Hypothalamus (tissue), 51 donors: Measurements from ENCODE around the gene AAGAB.

Experiments used
- DNase-seq, 51 donors: peaks; one replicate each; lab custom pipeline; 2025; lab: John Stamatoyannopoulos, UW

The AAGAB gene

DNA sequence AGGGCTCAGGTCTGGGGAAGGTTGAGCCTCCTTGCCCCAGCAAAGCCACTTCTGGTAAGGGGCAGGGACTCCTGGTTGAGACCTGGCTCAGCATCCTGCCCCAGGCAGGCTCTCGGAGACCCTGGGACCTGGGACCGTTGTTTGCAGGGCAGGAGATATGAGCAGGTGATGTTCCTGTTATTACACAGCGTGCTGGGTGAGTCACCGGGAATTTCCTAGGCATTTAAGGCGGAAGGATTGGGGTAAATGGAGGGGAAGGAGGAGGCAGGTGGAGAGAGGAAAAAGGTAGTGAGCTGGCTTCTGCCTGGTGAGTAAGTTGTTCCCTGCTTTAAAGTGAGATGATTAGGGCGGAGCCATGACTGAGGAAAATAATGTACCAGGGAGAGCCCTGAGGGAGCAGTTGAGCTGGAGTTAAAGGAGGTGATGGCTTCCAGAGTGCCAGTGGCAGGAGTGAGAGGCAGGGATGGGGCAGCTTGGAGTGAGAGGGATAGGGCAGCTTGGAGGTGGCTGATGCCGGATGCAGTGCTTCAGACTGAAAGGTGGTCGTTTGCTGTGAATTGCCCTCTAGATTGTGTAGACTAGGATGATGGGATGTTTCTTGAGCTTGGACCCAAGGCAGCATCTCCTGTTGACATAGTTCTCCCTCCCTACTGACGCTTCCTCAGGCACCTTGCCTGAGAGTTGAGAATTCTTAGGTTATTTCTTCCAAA, 79.4 kb downstream of the AAGAB start:
- peak in 2 of 51 donors; percentile 11 to 55 for DNase-seq

DNA sequence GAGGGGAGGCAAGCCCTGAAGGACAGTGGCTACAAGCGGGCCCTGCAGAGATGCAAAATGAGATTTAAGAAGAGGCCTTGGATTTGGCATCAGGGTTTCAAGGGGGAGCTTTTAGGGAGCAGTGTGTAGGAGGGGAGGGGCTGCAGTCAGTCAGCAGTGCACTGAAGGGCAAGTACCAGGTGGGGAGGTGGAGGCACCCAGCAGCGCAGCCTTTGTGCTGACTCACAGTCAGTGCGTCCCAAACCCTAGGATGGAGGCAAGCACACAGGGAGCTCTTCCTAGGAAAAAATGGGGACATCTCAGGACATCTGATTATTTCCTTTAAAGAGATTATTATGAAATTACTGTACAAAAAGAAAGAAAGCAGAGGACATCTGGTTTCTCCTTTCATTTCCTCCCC, 80.0 kb downstream of the AAGAB start:
- no peak for DNase-seq

DNA sequence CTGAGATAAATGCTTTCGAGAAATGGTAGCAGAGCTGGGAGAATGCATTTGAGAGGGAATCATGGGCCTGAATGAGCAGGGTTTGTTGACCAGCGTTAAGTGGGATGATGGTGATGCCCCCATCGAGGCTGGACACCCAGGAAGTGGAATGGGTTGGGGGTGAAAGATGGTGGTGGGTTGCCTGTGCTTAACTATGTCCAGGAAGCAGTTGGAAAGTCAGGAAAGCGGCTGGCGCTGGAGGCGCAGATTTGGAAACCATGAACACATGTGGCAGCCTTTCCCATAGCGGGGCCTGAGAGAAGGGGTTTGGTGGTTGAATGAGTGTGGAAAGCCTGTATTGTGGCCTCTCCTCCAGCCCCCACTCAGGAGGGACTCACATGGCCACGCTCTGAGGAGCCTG, 80.7 kb downstream of the AAGAB start:
- DNase-seq, result no peak

DNA sequence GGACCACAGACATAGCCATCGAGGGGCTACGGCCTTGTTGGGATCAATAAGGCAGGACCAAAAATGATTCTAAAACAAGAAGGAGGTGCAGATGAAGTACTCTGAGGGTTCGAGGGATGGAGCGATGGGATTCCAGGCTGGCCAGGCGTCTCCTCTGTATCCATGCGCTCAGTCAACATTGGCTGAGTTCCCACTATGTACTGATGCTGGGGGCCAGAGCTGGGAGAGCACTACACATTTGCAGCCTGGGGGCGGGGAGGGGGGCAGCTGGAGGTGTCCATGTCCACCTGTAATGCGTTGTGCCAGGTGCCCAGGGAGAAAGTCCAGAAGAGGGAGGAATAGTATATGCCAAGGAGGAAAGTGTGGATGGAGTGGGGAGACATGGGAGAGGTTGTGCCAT, 81.5 kb downstream of the AAGAB start:
- DNase-seq, result no peak

DNA sequence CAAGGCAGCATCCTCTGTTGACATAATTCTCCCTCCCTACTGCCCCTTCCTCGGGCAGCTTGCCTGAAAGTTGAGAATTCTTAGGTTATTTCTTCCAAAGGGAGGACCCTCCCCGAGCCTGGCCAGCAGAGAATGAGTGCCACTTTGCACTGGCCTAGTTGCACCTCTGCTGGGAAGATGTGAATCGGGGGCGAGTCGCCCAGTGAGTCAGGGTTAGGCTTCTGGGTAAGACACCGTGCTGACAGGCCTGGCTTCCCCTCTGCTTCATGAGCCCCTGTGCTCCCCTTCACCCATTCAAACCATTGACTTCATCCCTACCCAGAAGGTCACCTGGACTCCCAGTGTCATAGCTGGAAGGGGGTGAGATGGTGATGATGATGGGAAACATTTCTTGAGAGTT, 82.3 kb downstream of the AAGAB start:
- DNase-seq, result no peak

DNA sequence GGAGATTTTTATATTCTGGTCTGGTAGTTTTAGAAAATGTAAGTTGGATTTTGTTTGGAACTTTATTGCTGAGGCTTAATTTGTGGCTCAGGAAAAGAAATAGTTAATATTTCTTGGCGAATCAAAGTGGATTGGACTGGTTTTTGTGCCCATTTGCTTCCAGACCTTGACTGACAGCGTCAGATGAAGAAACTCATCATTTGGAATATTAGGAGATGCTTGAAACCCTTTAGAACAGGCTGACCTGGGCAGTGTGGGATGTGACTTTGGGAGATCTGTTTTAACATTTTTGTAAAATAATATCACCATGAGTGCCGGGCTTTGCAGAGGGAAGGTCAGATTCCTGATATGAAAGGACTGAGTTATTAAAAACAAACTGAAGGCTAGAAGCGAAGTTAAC, 83.0 kb downstream of the AAGAB start:
- no peak for DNase-seq

DNA sequence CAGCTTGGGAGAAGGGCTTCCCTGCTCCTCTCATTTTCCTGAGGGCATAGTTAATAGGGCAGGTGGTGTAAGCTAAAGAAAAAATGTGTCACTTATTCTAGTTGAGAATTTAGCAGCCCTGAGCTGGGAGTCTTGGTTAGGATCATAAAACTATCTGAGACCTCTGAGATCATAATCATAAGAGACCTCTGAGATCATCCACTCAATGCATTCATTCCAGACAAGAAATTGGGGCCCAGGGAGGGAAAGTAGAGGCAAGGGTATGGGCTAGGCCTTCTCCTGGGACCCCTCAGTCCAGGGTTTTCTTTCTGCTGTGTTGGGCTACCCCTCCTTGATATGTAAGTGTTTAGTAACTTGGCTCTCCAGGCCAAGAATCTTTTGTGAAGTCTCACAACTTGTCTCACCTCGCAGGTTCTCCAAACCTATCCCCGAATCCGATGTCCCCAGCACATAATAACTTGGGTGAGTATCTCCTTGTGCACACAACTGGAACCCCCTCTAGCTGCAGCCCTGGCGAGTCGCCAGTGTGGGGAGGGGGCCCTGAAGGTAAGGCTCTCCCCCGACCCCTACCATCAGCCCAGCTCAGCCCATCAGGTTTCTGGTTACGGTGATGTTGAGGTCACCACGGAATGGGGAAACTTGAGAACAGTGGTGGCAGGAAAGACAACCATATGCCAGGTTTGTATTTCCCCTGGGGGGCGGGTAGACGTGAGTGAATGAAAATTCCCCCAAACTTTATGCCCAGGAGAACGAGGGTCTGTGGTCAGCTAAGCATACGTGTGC, 84.1 kb downstream of the AAGAB start:
- DNase-seq, result no peak

DNA sequence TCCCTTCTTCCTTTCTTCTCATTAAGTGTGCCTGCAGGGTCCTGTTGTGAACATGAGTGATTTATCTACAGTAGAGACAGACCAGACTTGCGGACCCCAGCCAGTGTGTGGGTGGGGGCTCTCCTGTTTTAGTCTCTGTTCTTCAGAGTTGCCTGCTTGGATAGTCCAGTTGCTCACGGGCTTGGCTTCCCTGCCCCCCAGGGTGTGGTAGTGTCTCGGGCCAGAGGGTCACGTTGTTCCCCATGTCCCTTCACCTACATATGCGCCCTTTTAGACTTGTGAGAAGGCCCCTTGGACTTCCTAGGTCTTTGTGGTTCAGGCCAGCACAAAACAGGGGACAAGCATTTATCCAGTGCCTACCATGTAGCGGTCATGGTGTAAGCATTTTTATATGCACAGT, 85.8 kb downstream of the AAGAB start:
- DNase-seq, result no peak

DNA sequence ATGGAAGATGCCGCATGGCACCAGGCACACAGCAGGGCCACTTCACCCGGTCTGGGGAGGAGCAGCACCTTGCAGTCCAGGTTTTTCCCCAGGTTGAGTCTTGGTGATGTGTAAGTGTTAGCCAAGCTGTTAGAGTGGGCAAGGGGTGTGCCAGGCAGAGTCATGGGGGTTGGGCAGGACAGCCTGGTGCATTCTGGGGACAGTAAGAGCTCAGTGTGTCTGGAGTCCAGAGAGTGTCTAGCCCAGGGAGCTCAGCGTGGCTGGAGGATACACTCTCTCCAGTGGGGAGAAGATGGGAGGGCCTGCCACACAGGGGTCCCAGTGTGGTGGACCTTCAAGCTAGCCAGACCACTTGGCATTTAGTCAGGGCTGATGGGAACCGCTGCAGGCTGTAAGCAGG, 87.4 kb downstream of the AAGAB start:
- no peak for DNase-seq

DNA sequence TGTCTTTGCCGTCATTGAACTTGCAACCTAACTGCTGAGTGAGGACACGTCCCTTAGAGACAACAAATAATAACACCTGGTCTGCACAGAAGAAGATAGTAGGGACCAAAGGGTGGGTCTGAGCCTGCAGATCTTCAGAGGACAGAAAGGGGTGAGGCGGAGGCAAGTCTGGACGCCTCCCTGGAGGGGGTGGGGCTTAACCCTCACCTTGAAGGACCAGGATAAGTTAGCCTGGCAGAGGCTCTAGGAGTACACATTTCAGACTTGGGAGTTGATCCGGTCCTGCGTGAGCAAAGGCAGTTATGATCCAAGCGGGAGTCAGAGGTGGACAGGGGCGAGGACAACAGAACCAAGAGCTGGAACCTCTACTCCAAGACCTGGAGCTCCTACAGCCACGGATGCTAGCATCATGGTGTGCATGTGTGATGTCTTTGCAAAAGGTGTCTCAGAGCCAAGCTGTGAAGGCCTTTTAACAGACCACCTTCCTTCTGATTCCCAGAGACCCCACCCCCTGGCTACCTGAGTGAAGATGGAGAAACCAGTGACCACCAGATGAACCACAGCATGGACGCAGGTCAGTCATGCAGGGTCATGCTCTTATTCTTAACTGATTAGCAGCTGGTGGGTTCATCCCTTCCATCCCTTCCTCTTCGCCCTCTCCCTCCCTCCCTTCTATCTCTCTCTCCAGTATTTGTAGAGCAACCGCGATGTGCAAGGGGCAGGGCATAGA, 88.0 kb downstream of the AAGAB start:
- no peak for DNase-seq

DNA sequence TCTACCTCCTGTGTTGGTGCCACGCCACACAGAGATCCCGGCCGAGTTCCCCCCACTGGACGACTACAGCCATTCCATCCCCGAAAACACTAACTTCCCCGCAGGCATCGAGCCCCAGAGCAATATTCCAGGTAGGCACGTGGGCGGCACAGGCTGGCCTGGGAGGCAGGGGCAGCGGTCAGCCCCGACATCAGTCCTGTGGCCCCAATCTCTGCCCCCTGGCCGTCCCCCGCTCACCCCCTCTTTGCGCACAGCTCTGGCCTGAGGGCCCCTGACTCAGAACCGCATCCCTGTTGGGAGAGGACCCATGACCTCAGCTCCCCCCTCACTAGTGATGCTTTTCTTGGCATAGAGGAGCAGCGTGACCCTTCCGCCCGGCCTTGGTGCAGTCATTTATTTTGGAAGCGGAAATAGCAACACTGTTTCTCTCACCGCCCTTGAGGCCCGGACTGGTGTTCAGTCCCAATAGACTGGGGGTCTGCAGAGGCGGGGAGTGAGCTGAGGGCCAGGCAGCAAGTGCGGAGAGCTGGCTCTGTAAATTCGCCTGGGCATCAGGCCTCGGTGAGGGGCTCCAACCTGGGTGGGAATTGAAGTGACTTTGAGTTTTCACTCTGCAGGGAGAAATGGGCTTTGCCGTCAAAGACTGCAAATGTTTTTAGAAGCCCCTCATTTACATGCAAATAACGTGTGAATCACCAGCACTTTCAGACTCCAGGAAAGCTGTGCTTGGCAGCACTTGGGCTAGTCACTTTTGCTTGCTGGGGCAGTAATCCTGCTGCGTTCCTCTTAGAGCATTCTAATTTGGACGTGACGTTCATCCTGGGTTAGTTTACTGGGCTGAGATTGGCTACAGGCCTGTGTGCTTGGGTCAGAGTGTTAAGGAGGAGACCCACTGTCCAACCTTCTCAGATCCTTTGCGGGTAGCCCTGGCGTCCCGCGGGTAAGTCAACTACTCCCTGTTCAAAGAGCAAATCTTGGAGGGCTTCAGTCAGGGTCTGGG, 88.9 kb downstream of the AAGAB start:
- DNase-seq, result peak in 16 of 51 donors; percentile 15 to 48 (median 26)

DNA sequence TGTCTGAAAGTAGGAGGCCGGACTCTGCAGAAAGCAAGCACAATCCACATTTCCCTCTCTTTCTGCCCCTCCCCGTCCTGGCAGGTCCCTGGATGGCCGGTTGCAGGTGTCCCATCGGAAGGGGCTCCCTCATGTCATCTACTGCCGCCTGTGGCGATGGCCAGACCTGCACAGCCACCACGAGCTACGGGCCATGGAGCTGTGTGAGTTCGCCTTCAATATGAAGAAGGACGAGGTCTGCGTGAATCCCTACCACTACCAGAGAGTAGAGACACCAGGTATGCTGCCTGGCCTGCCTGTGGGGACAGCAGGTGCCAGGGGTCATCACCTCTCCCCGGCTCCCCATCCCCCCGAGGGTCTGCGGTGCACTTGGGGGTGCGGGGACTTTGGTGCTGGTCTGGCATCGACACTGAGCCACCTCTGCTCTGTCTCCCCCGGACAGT, 89.6 kb downstream of the AAGAB start:
- DNase-seq, result no peak

DNA sequence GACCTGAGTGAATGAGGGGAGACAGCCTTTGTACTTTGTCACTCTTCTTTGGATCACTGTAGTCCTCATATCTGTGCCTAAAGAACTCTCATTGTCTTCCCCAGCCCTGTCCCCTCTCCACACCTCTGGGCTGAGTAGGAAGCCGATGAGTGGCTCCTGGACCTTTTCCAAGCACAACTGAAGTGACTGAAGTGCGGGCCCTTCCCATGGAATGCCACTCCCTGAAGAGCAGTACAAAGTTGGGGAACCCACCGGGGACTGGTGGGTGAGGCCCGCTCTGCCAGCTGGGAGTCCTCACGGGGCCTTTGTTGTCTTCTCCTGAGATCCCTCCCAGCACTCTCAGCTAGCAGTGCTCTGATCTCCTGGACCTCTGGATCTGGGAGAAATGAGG, 90.1 kb downstream of the AAGAB start:
- no peak for DNase-seq

DNA sequence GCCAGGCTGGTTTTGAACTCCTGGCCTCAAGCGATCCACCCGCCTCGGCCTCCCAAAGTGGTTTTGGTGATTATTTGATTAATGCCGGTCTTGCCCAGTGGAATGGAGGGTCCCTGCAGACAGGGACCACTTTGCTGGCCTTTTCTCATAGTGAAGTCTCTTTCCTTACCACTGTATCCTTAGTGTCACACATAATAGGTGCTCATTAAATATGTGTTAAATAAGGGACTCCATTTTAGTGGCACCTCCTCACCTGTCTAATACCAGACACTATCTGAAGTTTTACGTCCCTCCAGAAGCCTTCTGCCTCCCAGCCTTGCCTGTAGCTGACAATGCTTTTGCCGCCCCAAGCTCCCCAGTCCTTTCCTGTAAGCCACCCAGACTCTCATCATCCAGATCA, 91.3 kb downstream of the AAGAB start:
- no peak for DNase-seq

DNA sequence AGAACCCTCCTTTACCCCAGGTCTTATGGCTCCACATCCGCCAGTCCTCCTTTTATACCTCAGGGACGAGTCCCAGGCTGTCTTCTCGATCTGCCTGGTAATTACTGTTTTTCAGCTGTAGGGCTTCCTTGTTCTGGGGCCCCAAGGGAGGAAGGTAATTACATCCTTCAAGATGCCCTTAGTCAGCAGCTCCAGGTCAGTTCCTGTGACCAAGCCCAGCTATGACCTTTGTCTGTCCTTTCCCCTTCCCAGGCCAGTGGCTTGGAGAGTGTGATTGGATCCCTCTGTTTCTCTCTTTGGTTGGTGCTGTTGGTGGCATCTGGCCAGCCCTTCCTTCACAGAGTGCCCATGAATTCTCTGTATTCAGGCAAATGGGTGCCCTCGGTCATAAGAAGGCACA, 92.6 kb downstream of the AAGAB start:
- DNase-seq, result no peak

DNA sequence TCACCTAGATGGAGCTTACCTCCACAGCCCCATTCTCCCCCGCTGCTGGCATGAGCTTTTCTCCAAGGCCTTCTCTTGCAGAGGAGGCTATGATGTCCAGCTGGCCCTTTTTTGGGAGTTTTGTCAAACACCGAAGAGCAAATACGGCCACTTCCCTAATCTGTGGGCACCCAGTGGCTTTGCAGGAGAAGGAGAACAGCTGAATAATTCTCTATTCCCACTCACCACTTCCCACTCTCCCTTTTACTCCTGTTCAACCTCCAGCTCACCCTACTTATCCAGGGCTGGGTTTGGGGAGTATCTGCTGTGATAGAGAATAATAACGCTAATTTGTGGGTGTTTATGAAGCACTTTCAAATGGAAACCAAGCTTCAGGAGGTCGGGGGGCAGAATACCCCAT, 93.0 kb downstream of the AAGAB start:
- DNase-seq, result no peak

DNA sequence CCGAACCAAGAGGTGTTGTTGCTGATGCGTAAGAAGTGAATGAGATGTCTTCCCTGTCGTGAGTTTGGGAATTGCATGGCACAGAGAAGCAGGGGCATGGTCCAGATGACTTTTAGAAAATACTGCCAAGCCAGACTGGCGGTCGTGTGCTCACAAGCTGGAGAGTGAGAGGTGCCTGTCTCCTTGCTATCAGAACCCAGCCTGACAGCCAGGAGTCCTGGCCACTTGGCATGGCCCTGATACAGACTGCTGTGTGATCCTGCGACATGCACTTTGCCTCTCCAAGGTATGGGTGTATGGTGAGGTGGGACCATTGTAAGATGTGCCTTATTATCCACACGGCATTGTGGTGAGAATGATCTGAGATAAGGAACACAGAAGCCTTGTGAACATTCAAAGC, 96.1 kb downstream of the AAGAB start:
- DNase-seq, result no peak

DNA sequence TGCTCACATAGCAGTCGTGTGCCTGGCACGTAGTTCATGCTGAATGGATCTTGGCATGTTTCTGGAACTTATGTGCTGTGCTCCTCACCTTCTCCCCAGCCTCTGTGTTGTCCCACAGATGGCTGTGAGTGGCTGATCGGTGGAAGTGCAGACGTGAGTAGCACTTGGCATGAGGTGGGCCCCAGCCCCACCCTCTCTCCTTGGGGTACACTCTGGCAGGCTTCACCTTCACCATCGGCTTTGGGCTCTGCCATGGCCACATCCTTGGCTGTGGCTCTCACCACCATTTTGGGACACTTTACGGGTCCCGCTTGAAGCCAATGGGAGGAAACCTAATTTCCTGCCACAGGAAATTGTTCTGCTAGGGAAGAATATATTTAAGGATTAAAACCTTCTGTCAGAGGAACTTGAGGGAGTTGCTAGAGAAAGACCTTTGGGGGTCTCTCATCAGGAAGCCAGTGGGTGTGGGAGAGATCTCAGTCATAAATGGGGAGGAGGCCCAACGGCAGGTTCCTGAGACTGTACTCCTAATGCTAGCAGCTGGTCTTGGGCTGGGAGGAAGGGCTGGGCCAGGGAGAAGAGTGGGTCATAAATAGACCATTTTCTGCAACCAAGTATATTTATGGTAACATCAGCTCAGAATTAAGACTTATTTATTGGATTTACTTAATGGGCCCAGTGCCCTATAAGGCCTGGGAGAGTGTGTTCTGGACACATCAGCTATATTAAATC, 96.8 kb downstream of the AAGAB start:
- no peak for DNase-seq

DNA sequence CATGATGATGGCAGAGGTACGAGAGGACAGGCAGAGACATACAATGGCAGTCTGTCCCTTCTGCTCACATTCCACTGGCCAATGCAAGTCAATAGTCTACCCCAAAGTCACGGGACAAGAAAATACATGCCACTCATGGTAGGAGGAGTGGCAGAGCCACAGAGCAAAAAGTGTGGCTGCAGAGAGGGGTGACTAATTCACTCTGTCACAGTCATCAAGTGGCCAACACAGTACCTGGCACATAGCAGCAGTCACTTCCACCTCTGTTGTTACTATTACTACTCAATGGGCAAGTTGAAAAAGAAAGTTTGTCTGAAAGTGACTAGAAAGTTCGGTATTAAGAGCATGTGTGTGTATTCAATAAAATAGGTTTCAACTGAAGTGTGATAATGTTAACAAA, 97.6 kb downstream of the AAGAB start:
- DNase-seq, result no peak

DNA sequence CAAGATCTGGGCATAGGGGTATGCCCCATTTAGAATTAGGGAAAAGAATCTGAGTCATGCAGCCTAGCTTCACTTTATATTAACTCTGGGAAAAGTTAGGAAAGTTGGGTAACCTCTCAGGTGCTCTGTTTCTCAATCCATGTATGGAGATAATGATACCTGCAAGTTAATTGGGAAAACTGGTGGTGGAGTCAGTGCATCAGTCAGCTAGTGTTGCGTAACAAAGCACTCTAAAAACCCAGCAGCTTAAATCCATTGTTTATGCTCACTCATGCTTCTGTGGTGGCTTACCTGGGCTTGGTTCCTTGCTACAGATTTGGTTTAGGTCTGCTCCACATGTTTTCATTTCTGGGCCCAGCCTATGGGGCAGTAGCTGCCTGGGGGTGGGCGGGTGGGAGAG, 98.0 kb downstream of the AAGAB start:
- no peak for DNase-seq
